Measurements from ENCODE around the gene RPS19BP1.

The RPS19BP1 gene

GRCh38 chr22:39570226-39570625, 37.7 kb upstream of the RPS19BP1 start:
- H3K27ac ChIP-seq (ENCODE audit: low read depth, low read length) = no peak overlapping the region

DNA sequence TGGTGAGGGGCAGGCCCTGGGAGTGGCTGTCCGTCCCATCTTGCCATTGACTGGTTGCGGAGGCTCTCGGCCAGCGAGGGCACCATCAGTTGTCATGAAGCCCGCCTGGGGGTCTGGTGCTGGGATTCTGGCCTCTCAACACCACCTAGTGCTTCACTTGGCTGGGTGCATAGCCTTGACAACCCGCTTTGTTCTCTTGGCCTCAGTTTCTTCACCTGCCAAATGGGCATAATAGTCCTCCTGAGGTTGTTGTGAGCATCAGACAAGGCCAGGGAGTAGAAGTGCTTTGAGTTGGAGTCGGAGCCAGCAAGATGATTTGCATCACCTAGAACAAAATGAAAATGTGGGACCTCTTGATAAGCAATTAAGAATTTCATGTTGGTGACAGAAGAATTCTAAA, 36.5 kb upstream of the RPS19BP1 start:
- no peak overlapping the region for H3K27ac ChIP-seq (ENCODE audit: low read depth, low read length)
- H3K36me3 ChIP-seq (ENCODE audit: insufficient read depth, low read length) = no peaks in the 10 kb centered on the region
- no peak overlapping the region for H3K4me3 ChIP-seq (ENCODE audit: low read depth in 1 of 2, low read length in 2 of 2)
- H3K9ac ChIP-seq (ENCODE audit: low read length) = no peak overlapping the region
- no peaks in the 10 kb centered on the region for H3K9me3 ChIP-seq (ENCODE audit: low read length)
- H3K4me1 ChIP-seq (ENCODE audit: insufficient read depth, low read length) = no peaks in the 10 kb centered on the region
- peaks cover 0 to 10% of the 10 kb centered on the region in 2 donors for H3K27me3 ChIP-seq (ENCODE audit: control insufficient read depth in 1 of 2, insufficient read depth in 2 of 2, low read length in 2 of 2)

More at GRCh38 chr22:39570226-39570625, 37.7 kb upstream of the RPS19BP1 start:
- no peak overlapping the region for H3K9ac ChIP-seq (ENCODE audit: low read length)
- H3K4me1 ChIP-seq (ENCODE audit: insufficient read depth, low read length) = no peaks in the 10 kb centered on the region
- H3K9me3 ChIP-seq (ENCODE audit: low read length) = no peaks in the 10 kb centered on the region
- peaks cover 0 to 10% of the 10 kb centered on the region in 2 donors for H3K27me3 ChIP-seq (ENCODE audit: control insufficient read depth in 1 of 2, insufficient read depth in 2 of 2, low read length in 2 of 2)
- no peaks in the 10 kb centered on the region for H3K36me3 ChIP-seq (ENCODE audit: insufficient read depth, low read length)
- H3K4me3 ChIP-seq (ENCODE audit: low read depth in 1 of 2, low read length in 2 of 2) = no peak overlapping the region

DNA sequence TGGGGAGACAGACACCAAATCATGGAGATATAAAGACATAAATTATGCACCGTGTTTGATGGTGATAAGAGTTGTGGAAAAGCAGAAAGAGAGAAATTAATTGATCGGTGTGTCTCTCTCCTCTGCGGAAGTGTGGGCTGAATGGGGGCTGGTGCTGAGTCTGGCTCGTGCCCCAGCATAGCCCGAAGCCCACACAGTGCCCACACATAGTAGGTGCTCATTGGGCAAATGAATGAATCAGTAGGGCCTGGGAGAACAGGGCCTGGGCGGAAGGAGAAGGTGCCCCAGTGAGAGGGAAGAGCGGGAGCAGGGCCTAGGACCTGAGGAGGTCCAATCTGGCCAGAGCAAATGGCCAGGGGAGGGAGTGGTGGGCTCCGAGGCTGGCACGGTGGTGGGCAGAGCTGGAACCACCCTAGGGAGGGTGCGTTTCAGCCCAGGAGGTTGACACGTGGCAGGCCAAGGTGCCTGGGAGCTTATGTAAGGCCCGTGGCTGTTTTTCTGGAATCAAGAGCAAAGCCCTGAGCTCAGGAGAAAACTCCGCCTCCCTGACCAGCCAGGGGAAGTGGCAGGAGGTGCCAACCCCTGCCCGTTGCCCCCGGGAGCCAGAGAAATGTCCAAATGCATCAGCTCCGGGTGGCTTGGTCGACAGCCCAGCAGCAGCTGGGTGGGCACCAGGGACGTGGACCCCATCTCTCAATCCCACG, 35.9 kb upstream of the RPS19BP1 start:
- peaks cover 0 to 10% of the 10 kb centered on the region in 2 donors for H3K27me3 ChIP-seq (ENCODE audit: control insufficient read depth in 1 of 2, insufficient read depth in 2 of 2, low read length in 2 of 2)
- H3K9ac ChIP-seq (ENCODE audit: low read length) = no peak overlapping the region
- H3K36me3 ChIP-seq (ENCODE audit: insufficient read depth, low read length) = no peaks in the 10 kb centered on the region
- H3K4me1 ChIP-seq (ENCODE audit: insufficient read depth, low read length) = no peaks in the 10 kb centered on the region
- H3K27ac ChIP-seq (ENCODE audit: low read depth, low read length) = no peak overlapping the region
- no peaks in the 10 kb centered on the region for H3K9me3 ChIP-seq (ENCODE audit: low read length)
- H3K4me3 ChIP-seq (ENCODE audit: low read depth in 1 of 2, low read length in 2 of 2) = no peak overlapping the region

DNA sequence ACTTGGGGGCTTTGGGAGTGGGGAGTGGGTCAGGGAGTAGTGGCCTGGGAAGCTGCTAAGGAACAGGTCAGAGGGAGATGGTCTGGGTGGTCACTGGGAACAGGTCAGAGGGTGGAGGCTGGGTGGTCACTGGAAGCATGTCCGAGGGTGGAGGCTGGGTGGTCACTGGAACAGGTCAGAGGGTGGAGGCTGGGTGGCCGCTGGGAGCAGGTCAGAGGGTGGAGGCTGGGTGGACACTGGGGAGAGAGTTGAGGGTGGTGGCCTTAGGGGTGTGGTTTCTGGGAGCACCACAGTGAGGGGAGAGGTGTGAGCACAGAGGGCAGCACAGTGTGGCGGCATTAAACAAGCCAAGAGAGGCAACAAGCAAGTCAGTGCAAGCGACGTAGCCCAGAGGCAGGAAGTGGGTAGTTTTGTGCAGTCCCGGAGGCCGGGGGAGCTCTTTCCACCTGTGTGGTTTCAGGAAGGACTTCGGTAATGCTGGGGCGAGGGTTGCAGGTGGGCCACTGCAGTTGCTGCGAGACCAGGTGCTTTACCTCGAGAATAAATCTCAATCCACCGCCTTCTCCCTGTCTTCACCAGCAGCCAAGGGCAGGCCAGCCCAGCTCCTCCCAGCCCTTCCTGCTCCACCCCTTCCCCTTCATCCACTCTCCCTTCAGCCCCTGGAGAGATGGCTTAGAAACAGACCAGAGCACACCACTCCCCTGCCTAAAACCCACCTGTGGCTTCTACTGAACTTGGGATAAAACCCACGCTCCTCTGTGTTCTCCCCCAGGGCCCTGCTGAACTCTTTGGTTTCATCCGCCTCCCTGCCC, 34.8 kb upstream of the RPS19BP1 start:
- H3K9me3 ChIP-seq (ENCODE audit: low read length) = no peaks in the 10 kb centered on the region
- no peak overlapping the region for H3K9ac ChIP-seq (ENCODE audit: low read length)
- no peak overlapping the region for H3K4me3 ChIP-seq (ENCODE audit: low read depth in 1 of 2, low read length in 2 of 2)
- no peaks in the 10 kb centered on the region for H3K36me3 ChIP-seq (ENCODE audit: insufficient read depth, low read length)
- no peaks in the 10 kb centered on the region for H3K4me1 ChIP-seq (ENCODE audit: insufficient read depth, low read length)
- peaks cover 0 to 10% of the 10 kb centered on the region in 2 donors for H3K27me3 ChIP-seq (ENCODE audit: control insufficient read depth in 1 of 2, insufficient read depth in 2 of 2, low read length in 2 of 2)
- no peak overlapping the region for H3K27ac ChIP-seq (ENCODE audit: low read depth, low read length)

DNA sequence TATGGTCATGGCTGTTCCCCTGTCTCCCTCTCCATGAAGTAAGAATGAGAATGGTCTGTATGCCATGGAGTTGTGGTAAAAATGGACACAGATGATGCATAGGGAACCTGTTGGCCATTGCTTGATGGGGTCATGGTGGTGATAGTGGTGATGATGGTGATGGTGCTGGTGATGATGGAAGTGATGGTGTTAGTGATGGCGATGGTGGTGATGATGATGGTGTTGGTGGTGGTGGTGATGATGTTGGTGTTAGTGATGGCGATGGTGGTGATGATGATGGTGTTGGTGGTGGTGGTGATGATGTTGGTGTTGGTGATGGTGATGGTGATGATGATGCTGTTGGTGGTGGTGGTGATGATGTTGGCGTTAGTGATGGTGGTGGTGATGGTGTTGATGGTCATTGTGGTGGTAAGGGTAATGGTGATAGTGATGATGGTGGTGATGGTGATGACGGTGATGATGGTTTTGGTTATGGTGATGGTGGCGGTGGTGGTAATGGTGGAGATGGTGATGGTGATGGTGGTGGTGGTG, 32.9 kb upstream of the RPS19BP1 start:
- H3K4me3 ChIP-seq (ENCODE audit: low read depth in 1 of 2, low read length in 2 of 2) = no peak overlapping the region
- H3K27me3 ChIP-seq (ENCODE audit: control insufficient read depth in 1 of 2, insufficient read depth in 2 of 2, low read length in 2 of 2) = peaks cover 0 to 13% of the 10 kb centered on the region in 2 donors
- no peak overlapping the region for H3K27ac ChIP-seq (ENCODE audit: low read depth, low read length)
- H3K36me3 ChIP-seq (ENCODE audit: insufficient read depth, low read length) = no peaks in the 10 kb centered on the region
- H3K9ac ChIP-seq (ENCODE audit: low read length) = no peak overlapping the region
- H3K4me1 ChIP-seq (ENCODE audit: insufficient read depth, low read length) = no peaks in the 10 kb centered on the region
- H3K9me3 ChIP-seq (ENCODE audit: low read length) = no peaks in the 10 kb centered on the region

DNA sequence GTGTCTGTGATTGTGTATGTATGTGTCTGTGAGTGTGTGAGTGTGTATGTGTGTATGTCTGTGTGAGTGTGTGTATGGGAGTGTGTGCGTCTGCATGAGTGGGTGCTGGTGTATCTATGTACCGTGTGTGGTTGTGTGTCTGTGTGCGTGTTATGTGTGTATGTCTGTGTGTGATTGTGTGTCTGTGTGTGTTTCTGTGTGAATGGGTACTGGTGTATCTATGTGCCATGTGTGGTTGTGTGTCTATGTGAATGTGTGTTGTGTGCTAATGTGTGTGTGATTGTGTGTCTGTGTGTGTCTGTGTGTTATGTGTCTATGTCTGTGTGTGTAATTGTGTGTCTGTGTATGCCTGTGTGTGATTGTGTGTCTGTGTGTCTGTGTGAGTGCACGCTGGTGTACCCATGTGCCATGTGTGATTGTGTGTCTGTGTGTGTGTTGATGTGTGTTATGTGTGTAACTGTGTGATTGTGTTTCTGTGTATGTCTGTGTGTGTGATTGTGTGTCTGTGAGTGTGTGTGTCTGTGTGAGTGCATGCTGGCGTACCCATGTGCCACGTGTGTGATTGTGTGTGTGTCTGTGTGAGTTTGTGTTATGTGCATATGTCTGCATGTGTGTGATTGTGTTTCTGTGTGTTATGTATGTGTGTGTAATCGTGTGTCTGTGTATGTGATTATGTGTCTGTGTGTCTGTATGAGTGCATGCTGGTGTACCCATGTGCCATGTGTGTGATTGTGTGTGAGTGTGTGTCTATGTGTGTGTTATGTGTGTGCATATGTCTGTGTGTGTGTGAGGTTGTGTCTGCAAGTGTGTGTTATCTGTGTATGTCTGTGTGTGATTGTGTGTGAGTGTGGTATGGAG, 31.3 kb upstream of the RPS19BP1 start:
- Histone ChIP-seq H3K27me3 (ENCODE audit: control insufficient read depth in 1 of 2, insufficient read depth in 2 of 2, low read length in 2 of 2) (peaks cover 11 to 30% of the 10 kb centered on the region in 2 donors), H3K4me3 (ENCODE audit: low read depth in 1 of 2, low read length in 2 of 2) (no peak overlapping the region), H3K9me3 (ENCODE audit: low read length) (no peaks in the 10 kb centered on the region), H3K36me3 (ENCODE audit: insufficient read depth, low read length) (no peaks in the 10 kb centered on the region), H3K4me1 (ENCODE audit: insufficient read depth, low read length) (no peaks in the 10 kb centered on the region), H3K9ac (ENCODE audit: low read length) (no peak overlapping the region), H3K27ac (ENCODE audit: low read depth, low read length) (no peak overlapping the region)

DNA sequence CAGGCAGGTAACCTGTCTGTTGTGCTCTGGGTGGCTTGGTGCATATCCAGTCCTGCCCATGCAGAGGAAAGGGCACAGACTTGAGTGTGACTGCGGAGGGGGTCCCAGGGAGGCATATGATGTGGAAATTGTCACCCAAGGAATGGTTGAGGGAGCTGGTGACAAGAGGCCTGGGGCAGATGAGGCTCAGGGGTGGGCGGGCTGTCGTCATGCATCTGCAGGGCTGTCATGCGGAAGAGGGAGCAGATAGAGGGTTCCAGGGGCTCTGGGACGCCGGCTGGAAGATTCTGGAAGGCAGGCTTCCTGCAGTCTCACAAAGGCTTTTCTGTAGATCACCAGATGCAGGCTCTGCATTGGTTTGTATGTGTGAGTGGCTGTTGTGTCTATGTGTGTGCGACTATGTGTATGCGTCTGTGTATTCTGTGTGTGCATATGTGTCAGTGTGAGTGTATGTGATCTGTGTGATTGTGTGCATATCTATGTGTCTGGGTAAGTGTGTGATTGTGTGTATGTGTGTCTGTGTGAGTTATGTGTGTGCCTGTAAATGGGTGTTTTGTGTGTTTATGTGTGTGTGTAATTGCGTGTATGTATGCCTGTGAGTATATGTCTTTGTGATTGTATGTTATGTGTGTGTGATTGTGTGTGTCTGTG, 30.4 kb upstream of the RPS19BP1 start:
- Histone ChIP-seq H3K27ac (ENCODE audit: low read depth, low read length) (no peak overlapping the region), H3K4me1 (ENCODE audit: insufficient read depth, low read length) (no peaks in the 10 kb centered on the region), H3K9me3 (ENCODE audit: low read length) (no peaks in the 10 kb centered on the region), H3K36me3 (ENCODE audit: insufficient read depth, low read length) (no peaks in the 10 kb centered on the region), H3K9ac (ENCODE audit: low read length) (no peak overlapping the region), H3K27me3 (ENCODE audit: control insufficient read depth in 1 of 2, insufficient read depth in 2 of 2, low read length in 2 of 2) (peaks cover 18 to 38% of the 10 kb centered on the region in 2 donors), H3K4me3 (ENCODE audit: low read depth in 1 of 2, low read length in 2 of 2) (no peak overlapping the region)

- Histone ChIP-seq H3K9ac (ENCODE audit: low read length) (no peak overlapping the region), H3K4me1 (ENCODE audit: insufficient read depth, low read length) (no peaks in the 10 kb centered on the region), H3K4me3 (ENCODE audit: low read depth in 1 of 2, low read length in 2 of 2) (no peak overlapping the region), H3K36me3 (ENCODE audit: insufficient read depth, low read length) (no peaks in the 10 kb centered on the region), H3K9me3 (ENCODE audit: low read length) (no peaks in the 10 kb centered on the region), H3K27me3 (ENCODE audit: control insufficient read depth in 1 of 2, insufficient read depth in 2 of 2, low read length in 2 of 2) (peaks cover 30 to 51% of the 10 kb centered on the region in 2 donors), H3K27ac (ENCODE audit: low read depth, low read length) (no peak overlapping the region)
These were observed 27.6 kb upstream of the RPS19BP1 start for GRCh38 chr22:39560127-39560526.

- Histone ChIP-seq H3K9ac (ENCODE audit: low read length) (no peak overlapping the region), H3K27me3 (ENCODE audit: control insufficient read depth in 1 of 2, insufficient read depth in 2 of 2, low read length in 2 of 2) (peaks cover 30 to 51% of the 10 kb centered on the region in 2 donors), H3K36me3 (ENCODE audit: insufficient read depth, low read length) (no peaks in the 10 kb centered on the region), H3K27ac (ENCODE audit: low read depth, low read length) (no peak overlapping the region), H3K9me3 (ENCODE audit: low read length) (no peaks in the 10 kb centered on the region), H3K4me3 (ENCODE audit: low read depth in 1 of 2, low read length in 2 of 2) (no peak overlapping the region), H3K4me1 (ENCODE audit: insufficient read depth, low read length) (no peaks in the 10 kb centered on the region)
These were observed 27.0 kb upstream of the RPS19BP1 start for GRCh38 chr22:39559456-39560105.

DNA sequence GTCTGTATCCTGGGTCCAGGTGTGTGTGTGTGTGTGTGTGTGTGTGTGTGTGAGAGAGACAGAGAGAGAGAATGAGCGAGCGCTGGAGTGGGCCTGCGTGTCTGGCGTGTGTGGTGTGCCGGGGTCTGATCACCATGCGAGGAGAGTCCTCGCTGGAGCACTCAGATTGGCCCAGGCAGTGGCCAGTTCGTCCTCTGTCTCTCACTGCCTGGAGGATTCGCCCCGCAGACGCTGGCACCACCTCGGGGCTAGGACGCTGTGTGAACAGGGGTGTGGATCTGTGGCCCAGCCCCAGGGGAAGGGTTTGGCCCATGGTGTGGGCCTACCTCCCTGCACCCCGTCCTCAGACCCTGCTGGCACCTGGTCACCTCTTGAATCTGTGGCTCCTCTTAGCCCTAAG, 26.4 kb upstream of the RPS19BP1 start:
- H3K4me3 ChIP-seq (ENCODE audit: low read depth in 1 of 2, low read length in 2 of 2) = no peak overlapping the region
- no peaks in the 10 kb centered on the region for H3K9me3 ChIP-seq (ENCODE audit: low read length)
- no peak overlapping the region for H3K27ac ChIP-seq (ENCODE audit: low read depth, low read length)
- no peaks in the 10 kb centered on the region for H3K36me3 ChIP-seq (ENCODE audit: insufficient read depth, low read length)
- peaks cover 30 to 51% of the 10 kb centered on the region in 2 donors for H3K27me3 ChIP-seq (ENCODE audit: control insufficient read depth in 1 of 2, insufficient read depth in 2 of 2, low read length in 2 of 2)
- no peak overlapping the region for H3K9ac ChIP-seq (ENCODE audit: low read length)
- H3K4me1 ChIP-seq (ENCODE audit: insufficient read depth, low read length) = no peaks in the 10 kb centered on the region

Data from muscle layer of colon (tissue), 2 donors.